ENCODE data around the gene PKP3.
A peak's percentile ranks its signal among the peaks of the same experiment; 100 is the strongest.

PKP3 gene

DNA sequence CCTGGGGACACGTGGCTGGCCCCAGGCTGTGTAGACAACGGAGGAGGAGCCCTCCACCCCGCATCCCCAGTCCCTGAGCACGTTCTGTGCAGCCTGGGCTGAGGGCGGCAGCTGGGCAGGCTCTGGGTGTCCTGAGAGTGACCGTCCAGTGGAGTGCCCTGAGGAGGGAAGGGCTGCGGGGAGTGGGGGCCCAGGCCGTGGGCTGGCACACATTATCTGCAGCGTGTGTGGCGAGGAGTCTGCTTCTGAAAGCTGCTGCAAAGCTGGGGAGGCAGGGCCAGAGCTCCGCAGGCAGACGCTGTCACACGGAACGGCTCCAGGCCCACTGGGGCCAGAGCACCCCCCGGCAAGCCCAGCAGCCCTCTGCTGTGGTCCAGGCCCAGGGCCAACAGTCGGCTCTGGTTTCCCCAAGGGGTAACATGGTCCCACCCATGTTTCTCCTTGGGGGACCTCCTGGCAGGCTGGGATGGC lies 48.6 kb downstream of the PKP3 start:
- no peak overlapping the region for H3K27ac ChIP-seq
- TF ChIP-seq, protein P1, sequence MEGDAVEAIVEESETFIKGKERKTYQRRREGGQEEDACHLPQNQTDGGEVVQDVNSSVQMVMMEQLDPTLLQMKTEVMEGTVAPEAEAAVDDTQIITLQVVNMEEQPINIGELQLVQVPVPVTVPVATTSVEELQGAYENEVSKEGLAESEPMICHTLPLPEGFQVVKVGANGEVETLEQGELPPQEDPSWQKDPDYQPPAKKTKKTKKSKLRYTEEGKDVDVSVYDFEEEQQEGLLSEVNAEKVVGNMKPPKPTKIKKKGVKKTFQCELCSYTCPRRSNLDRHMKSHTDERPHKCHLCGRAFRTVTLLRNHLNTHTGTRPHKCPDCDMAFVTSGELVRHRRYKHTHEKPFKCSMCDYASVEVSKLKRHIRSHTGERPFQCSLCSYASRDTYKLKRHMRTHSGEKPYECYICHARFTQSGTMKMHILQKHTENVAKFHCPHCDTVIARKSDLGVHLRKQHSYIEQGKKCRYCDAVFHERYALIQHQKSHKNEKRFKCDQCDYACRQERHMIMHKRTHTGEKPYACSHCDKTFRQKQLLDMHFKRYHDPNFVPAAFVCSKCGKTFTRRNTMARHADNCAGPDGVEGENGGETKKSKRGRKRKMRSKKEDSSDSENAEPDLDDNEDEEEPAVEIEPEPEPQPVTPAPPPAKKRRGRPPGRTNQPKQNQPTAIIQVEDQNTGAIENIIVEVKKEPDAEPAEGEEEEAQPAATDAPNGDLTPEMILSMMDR (conservative IDR thresholded peaks at IDR 0.05), result no peak

DNA sequence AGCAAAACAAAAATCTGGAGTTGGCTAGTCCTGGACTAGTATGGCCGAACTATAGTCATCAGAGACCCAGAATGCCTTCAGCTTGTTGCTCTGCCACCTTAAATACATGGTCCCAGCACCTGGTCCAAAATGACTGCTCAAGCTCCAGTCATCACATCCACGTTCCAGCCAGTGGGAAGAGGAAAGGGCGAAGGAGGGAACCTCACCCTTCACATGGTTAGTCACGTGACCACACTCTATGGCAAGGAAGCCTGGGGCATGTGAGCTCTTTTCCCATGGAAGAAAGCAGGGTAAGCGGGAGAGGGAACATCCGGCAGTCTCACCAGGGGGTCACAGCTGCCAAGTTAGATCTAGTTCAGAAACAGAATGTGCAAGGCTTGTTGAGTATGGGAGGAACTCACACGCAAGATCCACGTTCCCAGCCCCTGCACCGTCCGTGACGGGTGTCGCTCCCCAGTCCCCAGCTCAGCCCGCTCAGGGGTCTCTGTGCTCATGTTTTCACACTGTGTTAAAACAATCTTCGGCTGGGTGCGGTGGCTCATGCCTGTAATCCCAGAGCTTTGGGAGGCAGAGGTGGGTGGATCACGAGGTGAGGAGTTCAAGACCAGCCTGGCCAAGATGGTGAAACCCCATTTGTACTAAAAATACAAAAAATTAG lies 49.7 kb downstream of the PKP3 start:
- TF ChIP-seq, protein P1 (conservative IDR thresholded peaks at IDR 0.05), result no peak
- peak overlapping the region; percentile 27 for H3K27ac ChIP-seq

DNA sequence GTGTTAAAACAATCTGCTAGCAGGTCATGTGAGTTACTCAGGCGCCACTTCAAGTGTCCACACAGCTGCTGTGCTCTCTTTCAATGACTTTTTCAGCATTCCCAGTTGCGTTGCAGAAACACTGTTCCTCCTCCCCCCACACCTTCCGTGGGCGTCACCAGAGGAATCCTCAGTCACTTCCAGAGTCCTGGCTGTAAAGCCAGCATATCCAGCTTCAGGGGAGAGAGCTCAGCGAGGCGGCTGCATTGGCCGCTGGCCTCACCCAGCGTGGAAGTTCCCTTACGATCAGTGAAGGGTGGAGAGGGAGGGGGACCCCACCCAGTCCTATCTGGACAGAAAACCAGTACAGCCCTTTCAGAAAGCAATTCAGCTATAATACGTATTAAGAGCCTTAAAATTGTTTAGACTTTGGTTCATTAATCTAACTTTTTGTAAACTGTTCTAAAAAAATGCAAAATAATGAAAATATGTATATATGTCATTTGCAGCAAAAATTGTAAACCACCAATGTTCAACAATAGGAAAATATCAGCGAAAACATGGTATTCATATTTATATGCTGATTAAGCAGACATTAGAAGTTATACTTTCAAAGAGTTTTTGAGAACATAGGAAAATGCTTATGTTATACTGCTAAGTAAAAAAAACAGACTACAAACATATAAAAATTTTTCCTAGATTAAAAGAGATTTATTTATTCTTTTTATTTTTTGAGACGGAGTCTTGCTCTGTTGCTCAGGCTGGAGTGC lies 50.6 kb downstream of the PKP3 start:
- TF ChIP-seq, protein P1 (conservative IDR thresholded peaks at IDR 0.05), result no peak
- H3K27ac ChIP-seq, result peak overlapping the region; percentile 27

DNA sequence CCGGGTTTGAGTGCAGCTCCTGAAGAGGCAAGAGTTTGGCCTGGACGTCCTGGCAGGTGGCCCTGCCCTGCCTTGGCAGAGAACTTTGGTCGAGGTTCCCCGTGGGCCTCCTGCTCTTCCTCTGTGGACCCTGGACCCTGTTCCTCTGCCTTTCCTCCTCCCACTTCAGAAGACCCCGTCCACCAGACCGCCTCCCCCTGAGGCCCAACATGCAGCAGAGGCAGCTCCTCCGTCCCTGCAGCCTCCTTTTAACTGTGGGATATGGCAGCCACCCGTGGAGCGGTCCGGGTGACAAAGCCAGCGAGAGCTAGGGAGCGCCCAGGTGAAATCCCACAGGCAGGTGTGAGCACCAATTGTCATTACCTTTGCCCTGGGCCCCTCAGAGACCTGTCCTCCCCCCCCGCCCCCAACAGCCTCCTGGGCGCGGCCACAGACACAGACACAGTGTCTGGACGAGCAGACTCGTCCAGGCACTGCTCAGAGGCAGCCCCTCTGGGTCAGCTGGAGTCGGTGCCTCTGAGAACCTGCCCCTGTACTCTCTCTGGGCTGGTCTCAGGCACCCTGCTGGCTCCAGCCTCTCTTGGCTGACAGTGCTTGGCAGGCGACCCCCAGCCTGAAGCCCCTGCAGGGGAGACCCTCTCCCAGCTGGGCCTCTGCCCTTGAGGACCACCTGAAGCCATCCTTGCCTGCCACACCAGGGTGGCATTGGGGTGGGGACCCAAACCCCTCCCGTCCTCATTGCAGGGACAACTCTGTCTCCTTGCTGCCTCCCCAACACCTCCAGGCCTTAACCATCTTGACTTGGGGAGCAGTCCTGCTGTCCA lies 52.0 kb downstream of the PKP3 start:
- TF ChIP-seq, protein P1 (conservative IDR thresholded peaks at IDR 0.05), result no peak
- peak overlapping the region; percentile 23 for H3K27ac ChIP-seq

DNA sequence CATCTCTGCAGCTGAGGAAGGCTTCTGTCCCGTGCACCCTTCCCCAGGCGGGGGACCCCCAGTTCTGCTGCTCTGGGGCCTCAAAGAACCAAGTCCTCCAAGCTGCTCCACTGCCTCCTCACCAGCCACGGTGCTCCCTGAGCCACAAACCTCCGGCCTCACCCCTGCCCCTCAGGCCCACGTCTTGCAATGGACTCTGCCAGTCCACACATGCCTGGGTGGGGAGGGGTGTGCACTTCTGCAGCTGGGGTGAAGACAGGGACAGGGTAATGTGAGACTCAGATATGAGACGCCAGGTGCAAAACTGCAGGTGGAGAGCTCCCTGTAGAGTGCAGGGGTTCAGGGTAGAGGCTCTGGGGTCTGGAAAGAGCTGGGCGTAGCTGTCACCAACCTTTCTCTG lies 52.9 kb downstream of the PKP3 start:
- peak overlapping the region; percentile 23; the same call in 1 of the 2 replicates for H3K27ac ChIP-seq
- TF ChIP-seq, protein P1 (conservative IDR thresholded peaks at IDR 0.05), result no peak

DNA sequence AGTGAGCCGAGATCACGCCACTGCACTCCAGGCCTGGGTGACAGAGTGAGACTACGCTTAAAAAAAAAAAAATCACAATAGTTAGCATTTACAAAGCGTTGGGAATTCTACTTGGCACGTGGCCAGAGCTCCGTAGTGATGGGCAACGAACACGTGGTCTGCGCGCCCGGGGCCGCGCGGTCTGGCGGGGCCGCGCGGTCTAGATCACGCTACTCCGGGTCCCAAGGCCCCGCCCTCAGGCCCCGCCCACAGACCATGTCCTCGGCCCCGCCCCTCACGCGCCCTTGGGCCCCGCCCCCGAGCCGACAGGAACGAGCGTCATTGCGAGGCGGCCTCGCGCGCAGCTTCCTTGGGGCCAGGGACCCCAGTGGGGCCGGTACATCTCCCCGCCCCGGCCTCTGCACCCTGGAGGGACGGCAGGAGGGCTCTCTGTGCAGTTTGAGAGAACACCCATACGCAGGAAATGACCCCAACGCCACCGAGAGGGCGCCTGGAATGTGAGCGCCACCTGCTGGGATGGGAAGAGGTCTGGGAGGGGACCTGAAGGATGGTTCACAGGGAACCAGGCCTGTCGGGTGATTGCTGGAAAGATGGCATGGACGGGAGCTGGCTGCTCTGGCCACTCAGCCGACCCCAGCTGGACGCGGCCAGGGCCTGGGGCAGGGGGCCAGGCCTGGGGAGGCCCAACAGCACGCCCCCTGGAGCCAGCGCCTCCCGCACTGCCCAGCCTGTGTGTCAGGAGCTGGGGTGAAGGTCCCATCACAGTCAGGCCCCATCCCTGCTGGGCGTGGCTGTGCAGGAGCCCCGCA lies 54.1 kb downstream of the PKP3 start:
- H3K27ac ChIP-seq, result peak overlapping the region; percentile 85
- TF ChIP-seq, protein P1 (conservative IDR thresholded peaks at IDR 0.05), result peak; percentile 92

Data from VCaP (cell line).